Gastrocnemius medialis (tissue), 4 donors: ENCODE data around the gene GNPAT. TPM values are rescaled to one million over a fixed set of nuclear protein-coding genes. Genes with fewer than 3 reads are reported as not detected.

Experiments
- ATAC-seq, 2 donors: fragments of 150-250 bp; one replicate each; pipeline ENCODE4 v1.9.1; 2016
- DNase-seq, 2 donors: peaks; one replicate each; pipeline ENCODE4 v3.0.0-alpha.2; 2019
- H3K27ac ChIP-seq, 4 donors: fragments of 200-600 bp; sonication (generic); 1 replicate in 1 of 4; 2 replicates in 3 of 4; pipeline ENCODE4 v1.5.1; 2016 to 2018; ENCODE audit warnings: mild to moderate bottlenecking in 2 of 4, moderate library complexity in 1 of 4
- H3K27me3 ChIP-seq, 3 donors: fragments of 200-600 bp; sonication (generic) in 2 of 3; 1 replicate in 1 of 3; 2 replicates in 2 of 3; pipeline versions ENCODE4 v1.5.1 to v1.6.0; 2016 to 2019; ENCODE audit warnings: mild to moderate bottlenecking in 1 of 3, moderate library complexity in 1 of 3
- H3K36me3 ChIP-seq, 2 donors: fragments of 200-600 bp; sonication (generic) in 1 of 2; one replicate each; pipeline ENCODE4 v1.5.1; 2017 to 2018
- H3K4me1 ChIP-seq, 2 donors: fragments of 200-600 bp; sonication (generic) in 1 of 2; one replicate each; pipeline ENCODE4 v1.5.1; 2016 to 2017; ENCODE audit warnings: mild to moderate bottlenecking in 2 of 2
- H3K4me3 ChIP-seq, 4 donors: fragments of 200-600 bp; sonication (generic) in 3 of 4; 1 replicate in 1 of 4; 2 replicates in 3 of 4; pipeline ENCODE4 v1.5.1; 2016 to 2019; ENCODE audit warnings: mild to moderate bottlenecking in 2 of 4
- H3K9me3 ChIP-seq, 3 donors: fragments of 200-600 bp; sonication (generic) in 2 of 3; 1 replicate in 1 of 3; 2 replicates in 2 of 3; pipeline ENCODE4 v1.5.1; 2016 to 2019
- POLR2A ChIP-seq, 2 donors: fragments of 450-650 bp; IDR thresholded peaks; one replicate each; pipeline ENCODE4 v1.6.1; 2017; ENCODE audit warnings: antibody characterized with exemption in 2 of 2, mild to moderate bottlenecking in 2 of 2, moderate library complexity in 2 of 2
- in situ Hi-C, 4 donors: fragments of 200-750 bp; cut with MboI; loops; one replicate each; pipeline versions ENCODE4 v1.15.0 to v1.8.0; 2017; ENCODE audit warnings: low sequenced_read_pairs in 4 of 4
- intact Hi-C: fragments of 100-400 bp; cut with DNase I; formaldehyde crosslinking; loops from one replicate; pipeline ENCODE4 v1.15.1; 2023; ENCODE audit warnings: low total_unique reads
- total RNA-seq, 4 donors: library from RNA; depleted of rRNA; stranded (reverse); fragments of >200 nt; gene quantifications; one replicate each; pipeline versions ENCODE4 v1.1.0 to v1.2.3, GENCODE V29; 2016
- TF ChIP-seq, protein P1 (sequence below), 5 experiments: fragments of 450-650 bp in 3 of 5; fragments of 200-600 bp in 2 of 5; sonication (generic) in 2 of 5; IDR thresholded peaks in 4 of 5; conservative IDR thresholded peaks in 1 of 5; 1 replicate in 4 of 5; 2 replicates in 1 of 5; pipeline ENCODE4 v1.5.1; 2016 to 2019; ENCODE audit warnings: antibody characterized with exemption in 5 of 5, mild to moderate bottlenecking in 3 of 5, moderate library complexity in 3 of 5

Gene GNPAT
- total RNA-seq, 4 donors from 2014 or later = 95.1 to 128 (median 104) TPM

DNA sequence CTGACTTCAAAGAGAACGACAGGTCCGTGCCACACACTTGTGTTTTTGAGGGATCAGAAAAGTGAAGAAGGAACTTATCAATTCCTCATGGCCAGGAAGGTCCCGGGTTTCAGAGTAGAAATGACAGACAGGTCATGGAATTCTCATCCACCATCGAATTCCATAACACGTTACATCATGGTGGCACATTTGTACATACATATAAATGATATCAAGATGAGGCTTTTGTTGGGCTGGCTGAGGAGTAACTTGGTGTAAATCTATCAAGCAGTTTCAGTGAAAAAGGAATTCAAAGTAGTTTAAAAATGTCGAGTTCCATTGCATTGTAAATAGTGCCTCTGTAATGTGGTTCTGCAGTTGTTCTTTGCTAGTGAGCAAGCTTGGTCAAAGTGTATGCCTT lies 22.9 kb upstream of the GNPAT start:
- H3K9me3 ChIP-seq = no peaks in the 10 kb centered on the region
- in situ Hi-C loops = loop anchor here (10.0 to 25.0 kb wide), 5 partner anchors 231 to 406 kb away; partner anchors contain the start of genes ARV1 (in 1 of the 4) and TTC13 (in 1 of the 4)
- ATAC-seq = no peak

DNA sequence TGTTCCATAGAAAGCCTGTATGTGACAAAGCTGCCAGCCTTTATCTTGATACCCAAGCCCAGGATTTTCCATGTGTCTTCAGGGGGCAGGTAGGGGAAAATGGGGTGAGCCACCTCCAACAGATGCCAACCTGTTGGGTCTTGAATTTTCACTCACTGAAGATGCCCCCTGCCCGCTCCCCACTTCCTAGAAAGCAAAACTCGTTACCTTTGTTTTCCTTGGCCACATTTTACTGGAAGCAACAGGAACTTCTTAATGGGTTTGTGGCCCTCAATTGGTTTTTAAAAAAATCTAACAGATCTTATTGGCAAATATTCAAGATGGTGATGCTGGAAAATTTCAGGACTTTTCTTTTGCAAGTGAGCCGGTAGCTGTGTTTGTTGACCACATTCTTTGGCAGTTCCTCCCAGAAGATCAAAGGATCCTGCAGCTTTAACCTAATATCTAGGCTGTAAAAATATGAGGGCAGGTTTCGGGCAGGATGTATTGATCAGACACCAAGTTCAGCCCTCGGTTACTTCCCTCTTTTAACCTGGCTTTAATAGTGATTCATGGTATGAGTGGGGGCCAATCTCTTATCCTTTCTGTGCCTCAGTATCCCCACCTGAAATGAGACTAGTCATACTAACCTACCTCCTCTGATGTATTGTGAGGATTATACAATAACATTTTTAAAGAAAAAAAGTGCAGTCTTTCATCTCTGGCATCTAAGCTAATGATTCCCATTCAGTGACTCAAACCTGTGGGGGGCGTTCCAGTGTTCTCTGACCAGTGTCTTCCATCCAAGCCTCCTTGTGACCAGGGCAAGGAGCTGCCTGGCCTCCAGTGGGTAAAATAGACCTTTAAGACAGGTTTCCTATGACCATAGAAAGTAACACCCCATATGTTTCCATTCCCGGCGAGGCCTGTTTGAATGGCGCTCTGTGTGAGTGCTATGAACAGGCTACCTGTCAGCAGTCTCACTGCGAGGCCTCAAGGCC lies 21.3 kb upstream of the GNPAT start:
- intact Hi-C loops = no loop called here

More for the DNA sequence above, 22.9 kb upstream of the GNPAT start:
- Histone ChIP-seq H3K4me1 (no peaks in the 10 kb centered on the region), H3K4me3 (no peak overlapping the region), H3K27ac (no peak overlapping the region), H3K36me3 (peaks cover 0 to under 1% of the 10 kb centered on the region in 2 donors), H3K27me3 (peaks cover 0 to 4% (median 0%) of the 10 kb centered on the region in 3 donors)
- intact Hi-C loops = no loop called here
- TF ChIP-seq, protein P1, sequence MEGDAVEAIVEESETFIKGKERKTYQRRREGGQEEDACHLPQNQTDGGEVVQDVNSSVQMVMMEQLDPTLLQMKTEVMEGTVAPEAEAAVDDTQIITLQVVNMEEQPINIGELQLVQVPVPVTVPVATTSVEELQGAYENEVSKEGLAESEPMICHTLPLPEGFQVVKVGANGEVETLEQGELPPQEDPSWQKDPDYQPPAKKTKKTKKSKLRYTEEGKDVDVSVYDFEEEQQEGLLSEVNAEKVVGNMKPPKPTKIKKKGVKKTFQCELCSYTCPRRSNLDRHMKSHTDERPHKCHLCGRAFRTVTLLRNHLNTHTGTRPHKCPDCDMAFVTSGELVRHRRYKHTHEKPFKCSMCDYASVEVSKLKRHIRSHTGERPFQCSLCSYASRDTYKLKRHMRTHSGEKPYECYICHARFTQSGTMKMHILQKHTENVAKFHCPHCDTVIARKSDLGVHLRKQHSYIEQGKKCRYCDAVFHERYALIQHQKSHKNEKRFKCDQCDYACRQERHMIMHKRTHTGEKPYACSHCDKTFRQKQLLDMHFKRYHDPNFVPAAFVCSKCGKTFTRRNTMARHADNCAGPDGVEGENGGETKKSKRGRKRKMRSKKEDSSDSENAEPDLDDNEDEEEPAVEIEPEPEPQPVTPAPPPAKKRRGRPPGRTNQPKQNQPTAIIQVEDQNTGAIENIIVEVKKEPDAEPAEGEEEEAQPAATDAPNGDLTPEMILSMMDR (IDR thresholded peaks at IDR 0.05 in 4 of 5, conservative IDR thresholded peaks at IDR 0.05 in 1 of 5) = no peak
- no peak for TF ChIP-seq POLR2A (IDR thresholded peaks at IDR 0.05)
- DNase-seq = no peak

DNA sequence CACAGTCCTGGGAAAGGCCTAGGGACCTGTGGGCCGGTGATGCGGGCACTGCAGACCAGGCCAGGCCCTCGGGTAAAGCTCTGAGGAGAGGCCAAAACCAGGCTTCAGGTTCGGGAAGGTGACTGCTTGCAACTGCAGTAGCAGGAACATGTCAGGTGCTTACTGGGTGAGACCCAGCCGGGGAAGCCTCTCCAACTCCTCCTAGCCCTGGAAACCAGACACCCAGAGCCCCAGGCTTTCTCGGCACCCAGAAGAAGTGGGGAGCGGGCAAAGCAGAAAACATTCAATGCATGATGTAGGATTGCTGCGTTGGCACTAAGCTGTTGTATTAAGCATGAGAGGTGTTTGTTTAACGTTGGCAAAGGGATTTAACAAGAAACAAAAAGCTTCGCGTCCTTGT lies 20.2 kb upstream of the GNPAT start:
- Histone ChIP-seq H3K36me3 (peaks cover 0 to 28% of the 10 kb centered on the region in 2 donors), H3K27ac (no peak overlapping the region), H3K4me3 (no peak overlapping the region), H3K27me3 (no peaks in the 10 kb centered on the region), H3K4me1 (no peaks in the 10 kb centered on the region), H3K9me3 (no peaks in the 10 kb centered on the region)
- in situ Hi-C loops (loop anchor here (25.0 kb wide), 4 partner anchors 234 to 408 kb away; partner anchors contain the start of genes ARV1 (in 1 of the 4) and TTC13 (in 1 of the 4)), intact Hi-C loops (no loop called here)
- no peak for DNase-seq
- ATAC-seq = no peak
- no peak for TF ChIP-seq POLR2A (IDR thresholded peaks at IDR 0.05)
- TF ChIP-seq, protein P1 (IDR thresholded peaks at IDR 0.05 in 4 of 5, conservative IDR thresholded peaks at IDR 0.05 in 1 of 5) = no peak

More for the DNA sequence above, 21.3 kb upstream of the GNPAT start:
- Histone ChIP-seq H3K27me3 (peaks cover 0 to 4% (median 0%) of the 10 kb centered on the region in 3 donors), H3K27ac (no peak overlapping the region), H3K4me3 (no peak overlapping the region), H3K36me3 (peaks cover 0 to 17% of the 10 kb centered on the region in 2 donors), H3K9me3 (no peaks in the 10 kb centered on the region), H3K4me1 (no peaks in the 10 kb centered on the region)
- in situ Hi-C loops = loop anchor here (10.0 to 25.0 kb wide), 5 partner anchors 232 to 407 kb away; partner anchors contain the start of genes ARV1 (in 1 of the 4) and TTC13 (in 1 of the 4)
- no peak for DNase-seq
- no peak for ATAC-seq
- no peak for TF ChIP-seq POLR2A (IDR thresholded peaks at IDR 0.05)
- TF ChIP-seq, protein P1 (IDR thresholded peaks at IDR 0.05 in 4 of 5, conservative IDR thresholded peaks at IDR 0.05 in 1 of 5) = no peak

DNA sequence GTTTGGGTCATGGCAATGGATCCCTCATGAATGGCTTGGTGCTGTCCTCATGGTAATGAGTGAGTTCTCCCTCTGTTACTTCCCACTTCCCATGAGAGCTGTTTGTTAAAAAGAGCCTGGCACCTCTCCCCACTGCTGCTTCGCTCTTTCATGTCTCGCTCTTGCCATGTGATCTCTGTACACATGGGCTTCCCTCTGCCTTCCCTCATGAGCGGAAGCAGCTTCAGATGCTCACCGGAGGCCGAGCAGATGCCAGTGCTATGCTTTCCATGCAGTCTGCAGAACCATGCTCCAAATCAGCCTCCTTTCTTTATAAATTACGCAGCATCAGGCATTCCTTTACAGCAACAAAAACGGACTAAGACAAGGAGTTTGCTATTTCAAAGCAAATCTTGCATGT lies 14.9 kb upstream of the GNPAT start:
- DNase-seq (no peak), ATAC-seq (no peak)
- H3K27me3 ChIP-seq = no peaks in the 10 kb centered on the region
- H3K36me3 ChIP-seq = peaks cover 0 to 57% of the 10 kb centered on the region in 2 donors
- in situ Hi-C loops = no loop called here
- no peak overlapping the region for H3K4me3 ChIP-seq
- peaks cover 0 to 4% of the 10 kb centered on the region in 2 donors for H3K4me1 ChIP-seq
- intact Hi-C loops = no loop called here
- no peaks in the 10 kb centered on the region for H3K9me3 ChIP-seq
- no peak for TF ChIP-seq POLR2A (IDR thresholded peaks at IDR 0.05)
- TF ChIP-seq, protein P1 (IDR thresholded peaks at IDR 0.05 in 4 of 5, conservative IDR thresholded peaks at IDR 0.05 in 1 of 5) = no peak
- H3K27ac ChIP-seq = no peak overlapping the region
